Stimulated activated CD8-positive, alpha-beta memory T cell treated with anti-CD3 and anti-CD28 coated beads, Interleukin-7, amount 100 ng/mL, for 1 hour (primary cell): Measurements from ENCODE around the gene CD300LG.

Experiments
- DNase-seq, 2 donors: peaks; one replicate each; pipeline ENCODE4 v3.0.0-alpha.2; 2020; ENCODE audit warnings: low read depth in 2 of 2

CD300LG gene

GRCh38 chr17:43905985-43906852, 59.2 kb downstream of the CD300LG start:
- no peak for DNase-seq

DNA sequence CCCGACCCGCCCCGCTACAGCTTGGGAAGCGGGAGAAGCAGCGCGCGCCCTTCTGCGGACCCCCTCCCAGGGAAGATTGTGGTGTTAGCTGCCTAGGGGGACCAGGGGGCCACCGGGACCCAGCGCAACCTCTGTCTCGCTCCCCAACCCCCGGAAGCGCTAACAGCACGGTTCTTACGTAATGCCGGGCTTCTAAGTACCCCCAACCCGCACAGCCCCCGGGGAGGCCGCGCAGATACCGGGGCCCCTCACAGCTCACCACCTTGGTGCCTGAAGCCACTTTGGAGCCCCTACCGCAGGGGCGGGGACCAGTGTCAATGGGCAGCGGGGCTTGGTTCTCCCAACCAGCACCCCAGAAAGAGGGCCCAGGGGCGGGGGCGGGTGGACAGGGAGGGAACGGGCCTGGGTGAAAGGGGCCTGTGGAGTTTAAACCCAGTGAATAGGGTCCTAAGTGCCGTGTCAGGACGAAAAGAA, 60.0 kb downstream of the CD300LG start:
- DNase-seq, result no peak

- peak in 1 of 2 donors; percentile 41 for DNase-seq
These were observed 60.5 kb downstream of the CD300LG start, which contains the start of gene MPP2 for GRCh38 chr17:43907425-43907981. Gene MPP2, minus strand, starts transcription at chr17:43907536. Its CDS starts 3,076 bp downstream, at chr17:43904460.

GRCh38 chr17:43907998-43908721, 61.2 kb downstream of the CD300LG start:
- no peak for DNase-seq

DNA sequence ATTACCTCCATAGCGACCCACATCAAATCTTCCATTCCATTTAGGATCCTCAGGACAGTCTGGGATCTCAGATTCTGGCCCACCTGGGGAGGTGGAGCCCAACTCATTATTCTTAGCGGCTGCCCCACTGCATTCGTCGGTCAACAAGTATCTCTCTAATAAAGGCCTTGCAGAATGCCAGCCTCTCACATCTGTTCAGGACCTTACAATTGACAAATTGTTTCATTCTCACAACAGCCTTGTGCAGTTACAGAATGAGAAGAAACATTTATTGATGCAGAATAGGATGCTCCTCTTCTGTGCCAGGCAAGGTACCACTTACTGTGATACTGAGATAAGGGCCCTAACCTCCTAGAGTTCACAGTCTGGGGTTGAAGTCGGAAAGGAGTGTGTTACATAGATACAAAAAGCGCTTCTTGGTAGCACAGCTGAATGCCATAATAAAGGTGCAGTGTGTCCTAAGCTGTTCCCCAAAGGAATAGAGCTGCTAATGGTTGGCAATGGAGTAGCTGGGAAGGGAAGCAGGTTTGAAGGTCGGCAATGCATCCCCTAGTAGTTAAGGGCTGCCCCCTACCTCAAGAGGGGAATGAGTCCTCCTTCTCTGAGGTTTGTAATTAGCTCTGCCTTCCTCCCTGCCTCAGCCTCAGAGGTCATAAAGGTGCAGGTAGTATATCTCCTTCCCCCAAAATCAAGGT, 62.7 kb downstream of the CD300LG start:
- no peak for DNase-seq

- DNase-seq, result no peak
These were observed 64.9 kb downstream of the CD300LG start for GRCh38 chr17:43911904-43912303.

- no peak for DNase-seq
These were observed 65.8 kb downstream of the CD300LG start for GRCh38 chr17:43912635-43913304.
